Body of pancreas (tissue), 4 donors: ENCODE measurements around the gene IRAK3. TPM values are rescaled to one million over a fixed set of nuclear protein-coding genes. Genes with fewer than 3 reads are reported as not detected.

Source experiments
- ATAC-seq: fragments of 150-250 bp; one replicate; pipeline ENCODE4 v1.9.1; 2016
- DNase-seq, 4 donors: peaks; one replicate each; pipeline ENCODE4 v3.0.0-alpha.2; 2019
- H3K27ac ChIP-seq, 4 donors: fragments of 200-600 bp; sonication (generic); 1 replicate in 3 of 4; 2 replicates in 1 of 4; pipeline versions ENCODE4 v1.5.1 to v1.6.1; 2016 to 2019; ENCODE audit warnings: mild to moderate bottlenecking in 1 of 4, mixed read lengths in 1 of 4, moderate library complexity in 1 of 4
- H3K27me3 ChIP-seq, 2 donors: fragments of 200-600 bp; sonication (generic); one replicate each; pipeline ENCODE4 v1.6.0; 2016; ENCODE audit warnings: mild to moderate bottlenecking in 1 of 2
- H3K36me3 ChIP-seq, 2 donors: fragments of 200-600 bp; sonication (generic); replicated peaks in 1 of 2; 2 replicates each; pipeline ENCODE4 v1.5.1; 2016; ENCODE audit warnings: low read depth in 2 of 2; ENCODE audit not compliant: insufficient read depth in 1 of 2
- H3K4me1 ChIP-seq: fragments of 200-600 bp; sonication (generic); one replicate; pipeline ENCODE4 v1.6.0; 2016
- H3K4me3 ChIP-seq, 2 donors: fragments of 200-600 bp; sonication (generic); 1 replicate in 1 of 2; 2 replicates in 1 of 2; pipeline ENCODE4 v1.5.1; 2016 to 2019
- H3K9me3 ChIP-seq, 3 donors: fragments of 200-600 bp; sonication (generic); 1 replicate in 2 of 3; 2 replicates in 1 of 3; pipeline ENCODE4 v1.5.1; 2016
- CTCF ChIP-seq, 7 experiments: fragments of 450-650 bp in 4 of 7; fragments of 200-600 bp in 3 of 7; sonication (generic) in 3 of 7; IDR thresholded peaks; one replicate each; pipeline ENCODE4 v1.5.1; 2016 to 2019; ENCODE audit warnings: antibody characterized with exemption in 7 of 7
- POLR2A ChIP-seq, 3 donors: fragments of 450-650 bp; IDR thresholded peaks; one replicate each; pipeline ENCODE4 v1.6.1; 2016; ENCODE audit warnings: antibody characterized with exemption in 3 of 3, mild to moderate bottlenecking in 2 of 3
- WGBS, 2 donors: methylation state at CpG; one replicate each; pipeline ENCODE4 v1.1.5; 2017; 5-methylcytosine and 5-hydroxymethylcytosine counted together
- intact Hi-C: fragments of 100-400 bp; cut with DNase I; formaldehyde crosslinking; loops from one replicate; pipeline ENCODE4 v1.15.1; 2023
- total RNA-seq, 2 donors: library from RNA; depleted of rRNA; stranded (reverse); fragments of >200 nt; gene quantifications; one replicate each; pipeline ENCODE4 v1.1.0, GENCODE V29; 2016

IRAK3 gene
- total RNA-seq, 2 donors from 2014 or later: 6.2 to 6.3 TPM

GRCh38 chr12:66195242-66195641, 6.2 kb downstream of the IRAK3 start:
- no peaks in the 10 kb centered on the region for H3K27me3 ChIP-seq
- intact Hi-C loops: no loop called here
- no peak overlapping the region for H3K4me3 ChIP-seq
- ATAC-seq: no peak
- no peak overlapping the region for H3K27ac ChIP-seq
- no peak for DNase-seq
- H3K36me3 ChIP-seq: no peaks in the 10 kb centered on the region
- peaks cover 0 to 4% (median 0%) of the 10 kb centered on the region in 3 donors for H3K9me3 ChIP-seq
- TF ChIP-seq POLR2A (IDR thresholded peaks at IDR 0.05) (no peak), CTCF (IDR thresholded peaks at IDR 0.05) (no peak)
- 72 to 77% methylated on average over 6 of the region's 6 CpGs for WGBS, 2 donors
- no peaks in the 10 kb centered on the region for H3K4me1 ChIP-seq

GRCh38 chr12:66196806-66197205, 7.8 kb downstream of the IRAK3 start:
- Histone ChIP-seq H3K27me3 (no peaks in the 10 kb centered on the region), H3K4me3 (no peak overlapping the region), H3K4me1 (no peaks in the 10 kb centered on the region), H3K9me3 (peaks cover 0 to 7% (median 0%) of the 10 kb centered on the region in 3 donors), H3K27ac (no peak overlapping the region), H3K36me3 (no peaks in the 10 kb centered on the region)
- no peak for DNase-seq
- intact Hi-C loops: no loop called here
- ATAC-seq: no peak
- 41 to 42% methylated on average over 3 of the region's 3 CpGs for WGBS, 2 donors
- TF ChIP-seq POLR2A (IDR thresholded peaks at IDR 0.05): no peak

DNA sequence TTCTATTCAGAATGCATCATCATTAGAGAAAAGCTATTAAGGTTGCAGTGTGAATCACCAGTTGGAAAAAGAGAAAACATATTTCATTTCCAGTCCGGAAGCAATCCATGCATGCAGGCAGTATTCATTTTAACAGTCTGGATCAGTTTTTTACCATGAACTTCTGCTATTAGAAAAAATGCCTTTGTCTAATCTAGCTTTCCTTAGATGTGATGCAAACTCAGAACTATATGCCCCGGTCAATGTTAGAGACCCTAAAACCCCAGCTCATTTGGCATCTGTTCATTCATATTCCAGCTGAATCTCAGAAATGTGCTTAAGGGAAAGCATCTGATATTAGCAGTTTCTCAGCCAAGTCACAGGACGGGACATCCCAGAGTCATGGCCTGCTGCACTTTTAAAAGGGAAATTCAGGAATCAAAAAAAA, 8.5 kb downstream of the IRAK3 start:
- ATAC-seq (no peak), DNase-seq (no peak)
- H3K36me3 ChIP-seq: no peaks in the 10 kb centered on the region
- TF ChIP-seq POLR2A (IDR thresholded peaks at IDR 0.05): no peak
- no peak overlapping the region for H3K4me3 ChIP-seq
- peaks cover 0 to 7% (median 0%) of the 10 kb centered on the region in 3 donors for H3K9me3 ChIP-seq
- H3K4me1 ChIP-seq: no peaks in the 10 kb centered on the region
- intact Hi-C loops: no loop called here
- no peak overlapping the region for H3K27ac ChIP-seq
- WGBS, 2 donors: 65 to 73% methylated on average over 3 of the region's 3 CpGs
- H3K27me3 ChIP-seq: no peaks in the 10 kb centered on the region

DNA sequence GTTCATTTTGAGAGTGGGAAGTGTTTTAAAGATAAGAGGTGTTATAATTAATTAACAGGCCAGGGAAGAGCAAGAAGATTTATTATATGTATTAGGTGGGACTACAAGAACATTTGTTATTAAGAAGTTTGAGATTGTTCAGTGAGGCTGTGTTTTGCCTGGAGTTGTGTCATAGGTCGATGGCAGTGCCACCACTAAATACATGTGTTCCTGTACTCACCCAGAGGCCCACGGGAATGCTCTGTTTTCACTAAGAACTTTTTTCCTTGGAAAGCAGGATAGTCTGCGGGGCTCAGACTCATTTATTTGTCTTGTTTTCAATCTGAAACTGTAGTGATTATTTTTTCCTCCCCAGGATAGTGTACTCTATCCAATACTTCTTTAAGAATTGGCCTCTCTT, 10.1 kb downstream of the IRAK3 start:
- H3K27ac ChIP-seq: no peak overlapping the region
- H3K27me3 ChIP-seq: no peaks in the 10 kb centered on the region
- ATAC-seq (no peak), DNase-seq (no peak)
- intact Hi-C loops: no loop called here
- H3K4me1 ChIP-seq: no peaks in the 10 kb centered on the region
- no peak overlapping the region for H3K4me3 ChIP-seq
- H3K36me3 ChIP-seq: no peaks in the 10 kb centered on the region
- WGBS, 2 donors: 67 to 73% methylated on average over 3 of the region's 3 CpGs
- H3K9me3 ChIP-seq: peaks cover 0 to 7% (median 0%) of the 10 kb centered on the region in 3 donors
- TF ChIP-seq POLR2A (IDR thresholded peaks at IDR 0.05) (no peak), CTCF (IDR thresholded peaks at IDR 0.05) (no peak)

GRCh38 chr12:66199831-66200509, 11.0 kb downstream of the IRAK3 start:
- Histone ChIP-seq H3K36me3 (no peaks in the 10 kb centered on the region), H3K4me1 (no peaks in the 10 kb centered on the region), H3K27me3 (no peaks in the 10 kb centered on the region), H3K27ac (no peak overlapping the region), H3K9me3 (peaks cover 0 to 7% (median 0%) of the 10 kb centered on the region in 3 donors), H3K4me3 (no peak overlapping the region)
- TF ChIP-seq POLR2A (IDR thresholded peaks at IDR 0.05): no peak
- no peak for TF ChIP-seq CTCF (IDR thresholded peaks at IDR 0.05)
- ATAC-seq (no peak), DNase-seq (no peak)
- intact Hi-C loops: no loop called here

DNA sequence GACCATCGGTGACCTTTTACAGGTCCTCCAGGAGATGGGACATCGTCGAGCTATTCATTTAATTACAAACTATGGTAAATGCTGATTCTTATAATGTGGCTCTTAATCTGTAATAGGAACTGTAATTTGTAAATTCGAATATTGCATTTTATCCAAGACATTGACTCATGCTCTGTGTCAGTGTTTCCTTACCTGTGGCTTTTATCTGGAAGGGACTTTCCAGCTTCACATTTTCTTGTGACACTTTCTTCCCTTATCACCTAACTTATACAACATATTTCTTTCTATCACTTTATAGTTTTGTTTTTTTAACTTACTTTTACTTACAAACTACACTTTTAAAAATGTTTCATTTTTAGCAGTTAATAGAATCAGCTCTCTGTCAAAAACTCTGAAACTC, 14.8 kb downstream of the IRAK3 start:
- H3K27ac ChIP-seq: no peak overlapping the region
- no peaks in the 10 kb centered on the region for H3K36me3 ChIP-seq
- no peak overlapping the region for H3K4me3 ChIP-seq
- peaks cover 0 to 7% (median 0%) of the 10 kb centered on the region in 3 donors for H3K9me3 ChIP-seq
- ATAC-seq (no peak), DNase-seq (no peak)
- 57 to 66% methylated on average over 4 of the region's 4 CpGs for WGBS, 2 donors
- TF ChIP-seq CTCF (IDR thresholded peaks at IDR 0.05) (no peak), POLR2A (IDR thresholded peaks at IDR 0.05) (no peak)
- H3K4me1 ChIP-seq: no peaks in the 10 kb centered on the region
- H3K27me3 ChIP-seq: no peaks in the 10 kb centered on the region
- intact Hi-C loops: no loop called here
